Measurements from ENCODE around the gene GALNT14.

The GALNT14 gene

GRCh38 chr2:31049916-31050588 is 88.2 kb downstream of the GALNT14 start:
- Histone ChIP-seq H3K4me1 (ENCODE audit: control insufficient read depth, insufficient read depth, low read length) (no peaks in the 10 kb centered on the region), H3K9me3 (ENCODE audit: control insufficient read depth, insufficient read depth, low read length) (no peaks in the 10 kb centered on the region), H3K4me3 (ENCODE audit: low read depth, low read length) (no peak overlapping the region), H3K27me3 (ENCODE audit: control insufficient read depth, insufficient read depth, low read length) (no peaks in the 10 kb centered on the region), H3K36me3 (ENCODE audit: control insufficient read depth, insufficient read depth, low read length) (no peaks in the 10 kb centered on the region), H3K9ac (ENCODE audit: low read depth, low read length) (no peak overlapping the region)

GRCh38 chr2:31049264-31049663 is 89.0 kb downstream of the GALNT14 start:
- Histone ChIP-seq H3K9me3 (ENCODE audit: control insufficient read depth, insufficient read depth, low read length) (no peaks in the 10 kb centered on the region), H3K36me3 (ENCODE audit: control insufficient read depth, insufficient read depth, low read length) (no peaks in the 10 kb centered on the region), H3K9ac (ENCODE audit: low read depth, low read length) (no peak overlapping the region), H3K27me3 (ENCODE audit: control insufficient read depth, insufficient read depth, low read length) (no peaks in the 10 kb centered on the region), H3K4me1 (ENCODE audit: control insufficient read depth, insufficient read depth, low read length) (no peaks in the 10 kb centered on the region), H3K4me3 (ENCODE audit: low read depth, low read length) (no peak overlapping the region)

- Histone ChIP-seq H3K4me1 (ENCODE audit: control insufficient read depth, insufficient read depth, low read length) (peaks cover 4% of the 10 kb centered on the region), H3K27me3 (ENCODE audit: control insufficient read depth, insufficient read depth, low read length) (no peaks in the 10 kb centered on the region), H3K9me3 (ENCODE audit: control insufficient read depth, insufficient read depth, low read length) (no peaks in the 10 kb centered on the region), H3K4me3 (ENCODE audit: low read depth, low read length) (no peak overlapping the region), H3K36me3 (ENCODE audit: control insufficient read depth, insufficient read depth, low read length) (no peaks in the 10 kb centered on the region), H3K9ac (ENCODE audit: low read depth, low read length) (no peak overlapping the region)
These were observed 90.6 kb downstream of the GALNT14 start for GRCh38 chr2:31047599-31047998.

GRCh38 chr2:31038385-31038784 is 99.9 kb downstream of the GALNT14 start:
- Histone ChIP-seq H3K9me3 (ENCODE audit: control insufficient read depth, insufficient read depth, low read length) (no peaks in the 10 kb centered on the region), H3K27me3 (ENCODE audit: control insufficient read depth, insufficient read depth, low read length) (no peaks in the 10 kb centered on the region), H3K4me3 (ENCODE audit: low read depth, low read length) (no peak overlapping the region), H3K36me3 (ENCODE audit: control insufficient read depth, insufficient read depth, low read length) (no peaks in the 10 kb centered on the region), H3K9ac (ENCODE audit: low read depth, low read length) (no peak overlapping the region), H3K4me1 (ENCODE audit: control insufficient read depth, insufficient read depth, low read length) (peaks cover 7% of the 10 kb centered on the region)

- H3K4me1 ChIP-seq (ENCODE audit: control insufficient read depth, insufficient read depth, low read length) = peaks cover 3% of the 10 kb centered on the region
- H3K9me3 ChIP-seq (ENCODE audit: control insufficient read depth, insufficient read depth, low read length) = no peaks in the 10 kb centered on the region
- H3K27me3 ChIP-seq (ENCODE audit: control insufficient read depth, insufficient read depth, low read length) = no peaks in the 10 kb centered on the region
- H3K4me3 ChIP-seq (ENCODE audit: low read depth, low read length) = no peak overlapping the region
- H3K9ac ChIP-seq (ENCODE audit: low read depth, low read length) = no peak overlapping the region
- no peaks in the 10 kb centered on the region for H3K36me3 ChIP-seq (ENCODE audit: control insufficient read depth, insufficient read depth, low read length)
These were observed 101.2 kb downstream of the GALNT14 start for GRCh38 chr2:31037058-31037457.

GRCh38 chr2:31033032-31033431 is 105.2 kb downstream of the GALNT14 start:
- no peaks in the 10 kb centered on the region for H3K27me3 ChIP-seq (ENCODE audit: control insufficient read depth, insufficient read depth, low read length)
- no peaks in the 10 kb centered on the region for H3K4me1 ChIP-seq (ENCODE audit: control insufficient read depth, insufficient read depth, low read length)
- no peak overlapping the region for H3K9ac ChIP-seq (ENCODE audit: low read depth, low read length)
- no peaks in the 10 kb centered on the region for H3K9me3 ChIP-seq (ENCODE audit: control insufficient read depth, insufficient read depth, low read length)
- no peaks in the 10 kb centered on the region for H3K36me3 ChIP-seq (ENCODE audit: control insufficient read depth, insufficient read depth, low read length)
- no peak overlapping the region for H3K4me3 ChIP-seq (ENCODE audit: low read depth, low read length)

GRCh38 chr2:31032475-31032874 is 105.8 kb downstream of the GALNT14 start:
- H3K27me3 ChIP-seq (ENCODE audit: control insufficient read depth, insufficient read depth, low read length) = no peaks in the 10 kb centered on the region
- H3K4me3 ChIP-seq (ENCODE audit: low read depth, low read length) = no peak overlapping the region
- H3K9me3 ChIP-seq (ENCODE audit: control insufficient read depth, insufficient read depth, low read length) = no peaks in the 10 kb centered on the region
- H3K4me1 ChIP-seq (ENCODE audit: control insufficient read depth, insufficient read depth, low read length) = no peaks in the 10 kb centered on the region
- H3K36me3 ChIP-seq (ENCODE audit: control insufficient read depth, insufficient read depth, low read length) = no peaks in the 10 kb centered on the region
- no peak overlapping the region for H3K9ac ChIP-seq (ENCODE audit: low read depth, low read length)

- Histone ChIP-seq H3K4me1 (ENCODE audit: control insufficient read depth, insufficient read depth, low read length) (no peaks in the 10 kb centered on the region), H3K27me3 (ENCODE audit: control insufficient read depth, insufficient read depth, low read length) (no peaks in the 10 kb centered on the region), H3K4me3 (ENCODE audit: low read depth, low read length) (no peak overlapping the region), H3K9me3 (ENCODE audit: control insufficient read depth, insufficient read depth, low read length) (no peaks in the 10 kb centered on the region), H3K9ac (ENCODE audit: low read depth, low read length) (no peak overlapping the region), H3K36me3 (ENCODE audit: control insufficient read depth, insufficient read depth, low read length) (no peaks in the 10 kb centered on the region)
These were observed 107.0 kb downstream of the GALNT14 start for GRCh38 chr2:31031132-31031706.

GRCh38 chr2:31028417-31028816 is 109.8 kb downstream of the GALNT14 start:
- Histone ChIP-seq H3K9me3 (ENCODE audit: control insufficient read depth, insufficient read depth, low read length) (no peaks in the 10 kb centered on the region), H3K9ac (ENCODE audit: low read depth, low read length) (no peak overlapping the region), H3K4me1 (ENCODE audit: control insufficient read depth, insufficient read depth, low read length) (no peaks in the 10 kb centered on the region), H3K27me3 (ENCODE audit: control insufficient read depth, insufficient read depth, low read length) (no peaks in the 10 kb centered on the region), H3K4me3 (ENCODE audit: low read depth, low read length) (no peak overlapping the region), H3K36me3 (ENCODE audit: control insufficient read depth, insufficient read depth, low read length) (no peaks in the 10 kb centered on the region)

GRCh38 chr2:31027549-31027948 is 110.7 kb downstream of the GALNT14 start:
- Histone ChIP-seq H3K36me3 (ENCODE audit: control insufficient read depth, insufficient read depth, low read length) (no peaks in the 10 kb centered on the region), H3K4me3 (ENCODE audit: low read depth, low read length) (no peak overlapping the region), H3K4me1 (ENCODE audit: control insufficient read depth, insufficient read depth, low read length) (no peaks in the 10 kb centered on the region), H3K9ac (ENCODE audit: low read depth, low read length) (no peak overlapping the region), H3K27me3 (ENCODE audit: control insufficient read depth, insufficient read depth, low read length) (no peaks in the 10 kb centered on the region), H3K9me3 (ENCODE audit: control insufficient read depth, insufficient read depth, low read length) (no peaks in the 10 kb centered on the region)

- Histone ChIP-seq H3K36me3 (ENCODE audit: control insufficient read depth, insufficient read depth, low read length) (no peaks in the 10 kb centered on the region), H3K9ac (ENCODE audit: low read depth, low read length) (no peak overlapping the region), H3K27me3 (ENCODE audit: control insufficient read depth, insufficient read depth, low read length) (no peaks in the 10 kb centered on the region), H3K4me1 (ENCODE audit: control insufficient read depth, insufficient read depth, low read length) (no peaks in the 10 kb centered on the region), H3K9me3 (ENCODE audit: control insufficient read depth, insufficient read depth, low read length) (no peaks in the 10 kb centered on the region), H3K4me3 (ENCODE audit: low read depth, low read length) (no peak overlapping the region)
These were observed 114.7 kb downstream of the GALNT14 start for GRCh38 chr2:31023541-31023940.

GRCh38 chr2:31020713-31021112 is 117.5 kb downstream of the GALNT14 start:
- Histone ChIP-seq H3K27me3 (ENCODE audit: control insufficient read depth, insufficient read depth, low read length) (no peaks in the 10 kb centered on the region), H3K9ac (ENCODE audit: low read depth, low read length) (no peak overlapping the region), H3K36me3 (ENCODE audit: control insufficient read depth, insufficient read depth, low read length) (no peaks in the 10 kb centered on the region), H3K4me1 (ENCODE audit: control insufficient read depth, insufficient read depth, low read length) (no peaks in the 10 kb centered on the region), H3K9me3 (ENCODE audit: control insufficient read depth, insufficient read depth, low read length) (no peaks in the 10 kb centered on the region), H3K4me3 (ENCODE audit: low read depth, low read length) (no peak overlapping the region)

All from iPS-15b (cell line).